ENCODE measurements around the gene PTPRC. TPM values are rescaled to one million over a fixed set of nuclear protein-coding genes. Genes with fewer than 3 reads are reported as not detected.

PTPRC gene
- total RNA-seq, 6 experiments from 2014 or later = 5.1 to 55.7 (median 13.2) TPM

DNA sequence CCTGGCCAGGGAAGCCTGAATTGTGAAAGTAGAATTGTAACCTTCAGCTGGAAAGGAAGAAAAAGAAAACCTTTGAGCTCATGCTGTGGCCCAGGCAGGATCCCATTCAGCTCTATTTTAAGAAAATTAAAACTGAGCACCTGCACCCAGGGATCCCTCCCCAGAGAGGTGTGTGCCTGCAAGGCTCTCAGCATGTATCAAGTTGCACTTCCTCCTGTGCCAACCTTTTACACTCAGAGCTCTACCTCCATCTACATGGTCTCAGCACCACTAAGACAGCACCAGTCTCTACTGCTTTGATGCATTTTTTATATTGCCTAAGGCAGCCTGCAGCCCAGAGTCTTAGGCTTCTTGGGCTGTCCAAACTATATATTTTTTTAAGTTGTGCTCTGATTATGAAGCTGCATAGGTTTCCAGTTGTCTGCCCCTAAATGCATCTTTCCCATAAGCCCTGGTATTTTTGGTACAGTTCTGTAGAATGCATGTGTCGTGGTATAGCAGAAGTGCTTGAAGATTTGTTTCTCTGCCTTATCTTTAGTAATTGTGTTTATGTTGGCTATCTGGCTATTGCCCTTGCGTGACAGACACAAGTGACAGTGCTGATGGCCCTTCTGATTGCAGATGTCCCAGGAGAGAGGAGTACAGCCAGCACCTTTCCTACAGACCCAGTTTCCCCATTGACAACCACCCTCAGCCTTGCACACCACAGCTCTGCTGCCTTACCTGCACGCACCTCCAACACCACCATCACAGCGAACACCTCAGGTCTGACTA, 63.1 kb downstream of the PTPRC start:
- Histone ChIP-seq H3K36me3 (no peaks in the 10 kb centered on the region), H3K27ac (no peak overlapping the region), H3K27me3 (no peaks in the 10 kb centered on the region), H3K9me3 (no peaks in the 10 kb centered on the region), H3K4me1 (peaks cover 0 to 7% (median 0%) of the 10 kb centered on the region in 4 donors), H3K4me3 (no peak overlapping the region)
- DNase-seq = no peak
- peak in 1 of 4 donors; percentile 28 for ATAC-seq
- 86% methylated on average over 3 of the region's 4 CpGs for WGBS (ENCODE audit: insufficient coverage, low coverage, low lambda C conversion rate, missing lambda C conversion rate)
- intact Hi-C loops (cut with DNase I) = no loop called here
- no peak for TF ChIP-seq POLR2A (IDR thresholded peaks at IDR 0.05)
- TF ChIP-seq, protein P1, sequence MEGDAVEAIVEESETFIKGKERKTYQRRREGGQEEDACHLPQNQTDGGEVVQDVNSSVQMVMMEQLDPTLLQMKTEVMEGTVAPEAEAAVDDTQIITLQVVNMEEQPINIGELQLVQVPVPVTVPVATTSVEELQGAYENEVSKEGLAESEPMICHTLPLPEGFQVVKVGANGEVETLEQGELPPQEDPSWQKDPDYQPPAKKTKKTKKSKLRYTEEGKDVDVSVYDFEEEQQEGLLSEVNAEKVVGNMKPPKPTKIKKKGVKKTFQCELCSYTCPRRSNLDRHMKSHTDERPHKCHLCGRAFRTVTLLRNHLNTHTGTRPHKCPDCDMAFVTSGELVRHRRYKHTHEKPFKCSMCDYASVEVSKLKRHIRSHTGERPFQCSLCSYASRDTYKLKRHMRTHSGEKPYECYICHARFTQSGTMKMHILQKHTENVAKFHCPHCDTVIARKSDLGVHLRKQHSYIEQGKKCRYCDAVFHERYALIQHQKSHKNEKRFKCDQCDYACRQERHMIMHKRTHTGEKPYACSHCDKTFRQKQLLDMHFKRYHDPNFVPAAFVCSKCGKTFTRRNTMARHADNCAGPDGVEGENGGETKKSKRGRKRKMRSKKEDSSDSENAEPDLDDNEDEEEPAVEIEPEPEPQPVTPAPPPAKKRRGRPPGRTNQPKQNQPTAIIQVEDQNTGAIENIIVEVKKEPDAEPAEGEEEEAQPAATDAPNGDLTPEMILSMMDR (IDR thresholded peaks at IDR 0.05) = no peak

DNA sequence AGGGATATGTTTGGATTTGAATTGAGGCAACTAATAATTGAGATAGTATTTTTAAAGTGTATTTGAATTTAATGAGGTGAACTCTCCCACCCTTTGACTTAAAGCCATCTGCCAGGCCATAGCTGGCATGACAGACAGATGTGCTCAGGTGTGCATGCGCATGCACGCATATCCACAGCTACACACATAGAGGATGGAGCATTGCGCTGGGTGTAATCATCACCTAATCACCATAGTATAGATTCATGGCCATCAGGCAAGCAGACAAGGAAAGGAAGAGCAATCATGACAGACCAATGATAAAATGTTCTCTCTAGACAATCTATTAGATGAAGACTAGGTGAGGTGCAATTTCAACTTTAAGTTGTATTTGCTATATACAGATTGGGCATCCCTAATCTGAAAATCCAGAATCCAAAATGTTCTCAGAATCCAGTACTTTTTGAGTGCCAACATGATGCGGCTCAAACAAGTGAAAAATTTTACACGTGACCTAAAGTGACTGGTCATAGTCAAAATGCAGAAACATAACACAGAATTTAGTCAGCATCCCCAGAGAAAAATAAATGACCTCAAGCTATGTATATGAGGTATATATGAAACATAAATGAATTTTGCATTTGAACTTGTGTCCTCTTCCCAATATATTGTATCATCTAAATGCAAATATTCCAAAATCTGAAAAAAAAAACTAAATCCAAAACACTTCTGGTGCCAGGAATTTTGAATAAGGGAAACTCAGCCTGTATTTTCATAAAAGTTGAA, 70.1 kb downstream of the PTPRC start:
- 93% methylated on average over 5 of the region's 5 CpGs for WGBS (ENCODE audit: insufficient coverage, low coverage, low lambda C conversion rate, missing lambda C conversion rate)
- H3K36me3 ChIP-seq = no peaks in the 10 kb centered on the region
- H3K27ac ChIP-seq = no peak overlapping the region
- H3K4me3 ChIP-seq = no peak overlapping the region
- ATAC-seq = no peak
- no peaks in the 10 kb centered on the region for H3K27me3 ChIP-seq
- TF ChIP-seq, protein P1 (IDR thresholded peaks at IDR 0.05) = no peak
- no peak for TF ChIP-seq POLR2A (IDR thresholded peaks at IDR 0.05)
- H3K4me1 ChIP-seq = no peaks in the 10 kb centered on the region
- DNase-seq = no peak
- intact Hi-C loops (cut with DNase I) = no loop called here
- no peaks in the 10 kb centered on the region for H3K9me3 ChIP-seq

DNA sequence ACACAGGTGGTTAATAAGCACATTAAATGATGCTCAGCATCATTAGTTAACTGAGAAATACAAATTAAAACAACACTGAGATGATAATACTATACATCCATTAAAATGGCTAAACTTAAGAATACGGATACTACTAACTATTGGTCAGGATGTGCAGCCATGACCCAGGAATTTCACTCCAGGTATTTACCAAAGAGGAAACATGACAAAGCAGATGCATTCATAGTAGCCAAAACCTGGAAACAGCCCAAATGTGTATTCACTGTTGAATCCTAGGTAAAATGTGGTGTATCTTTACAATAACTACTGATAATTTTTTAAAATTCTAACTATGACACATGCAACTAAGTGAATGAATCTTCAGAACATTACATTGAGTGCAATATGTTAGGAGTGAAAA, 73.0 kb downstream of the PTPRC start:
- no peaks in the 10 kb centered on the region for H3K36me3 ChIP-seq
- no peak for ATAC-seq
- no peak for DNase-seq
- H3K27me3 ChIP-seq = no peaks in the 10 kb centered on the region
- no peaks in the 10 kb centered on the region for H3K4me1 ChIP-seq
- no peak overlapping the region for H3K27ac ChIP-seq
- intact Hi-C loops (cut with DNase I) = no loop called here
- H3K4me3 ChIP-seq = no peak overlapping the region
- TF ChIP-seq, protein P1 (IDR thresholded peaks at IDR 0.05) = no peak
- TF ChIP-seq POLR2A (IDR thresholded peaks at IDR 0.05) = no peak
- 79% methylated on average over 1 of the region's 1 CpG for WGBS (ENCODE audit: insufficient coverage, low coverage, low lambda C conversion rate, missing lambda C conversion rate)
- no peaks in the 10 kb centered on the region for H3K9me3 ChIP-seq

GRCh38 chr1:198713081-198713480, 74.2 kb downstream of the PTPRC start:
- intact Hi-C loops (cut with DNase I) = no loop called here

More at GRCh38 chr1:198713081-198713480, 74.2 kb downstream of the PTPRC start:
- H3K4me1 ChIP-seq = no peaks in the 10 kb centered on the region
- no peaks in the 10 kb centered on the region for H3K9me3 ChIP-seq
- no peak overlapping the region for H3K27ac ChIP-seq
- no peak overlapping the region for H3K4me3 ChIP-seq
- no peak for TF ChIP-seq POLR2A (IDR thresholded peaks at IDR 0.05)
- TF ChIP-seq, protein P1 (IDR thresholded peaks at IDR 0.05) = no peak
- H3K36me3 ChIP-seq = no peaks in the 10 kb centered on the region
- DNase-seq (no peak), ATAC-seq (no peak)
- no peaks in the 10 kb centered on the region for H3K27me3 ChIP-seq
